GM19328 (cell line): ENCODE data around the gene C17orf75.
"Not testable (repeated sequence)": the region's sequence is repeated elsewhere in the genome, so short reads cannot be mapped to it uniquely, and the experiment has no call there.

Experiments
- ATAC-seq: cut with Tn5 transposase; IDR thresholded peaks from one replicate; pipeline ENCODE4 v1.9.1; 2021; ENCODE audit warnings: mild to moderate bottlenecking, moderate library complexity; ENCODE audit not compliant: unreplicated experiment

Gene C17orf75

DNA sequence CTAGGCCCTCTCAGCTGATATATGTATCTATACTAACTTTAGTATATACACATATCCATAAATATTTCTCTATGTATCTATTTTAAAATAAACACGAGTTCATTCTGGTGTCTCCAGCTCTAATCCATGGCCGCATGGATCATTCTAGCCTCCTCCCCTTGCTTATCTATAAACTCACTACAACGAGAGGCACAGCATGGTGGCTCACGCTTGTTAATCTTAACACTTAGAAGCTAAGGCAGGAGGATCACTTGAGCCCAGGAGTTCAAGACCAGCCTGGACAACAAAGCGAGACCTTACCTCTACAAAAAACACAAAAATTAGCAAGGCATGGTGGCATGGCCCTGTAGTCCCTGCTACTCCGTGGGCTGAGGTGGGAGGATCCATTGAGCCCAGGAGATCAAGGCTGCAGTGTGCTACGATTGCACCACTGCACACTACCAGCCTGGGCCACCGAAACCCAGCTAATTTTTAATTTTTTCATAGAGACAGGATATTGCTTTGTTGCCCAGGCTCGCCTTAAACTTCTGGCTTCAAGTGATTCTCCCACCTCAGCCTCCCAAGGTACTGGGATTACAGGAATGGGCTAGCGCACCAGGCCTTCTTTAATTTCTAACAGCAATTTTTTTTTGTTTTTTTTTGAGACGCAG, 4.1 kb upstream of the C17orf75 start:
- no peak for ATAC-seq

GRCh38 chr17:32342603-32343325, 791 bp upstream of the C17orf75 start:
- ATAC-seq = no peak

GRCh38 chr17:32341141-32341856, 674 bp downstream of the C17orf75 start:
- peak; percentile 20 for ATAC-seq

DNA sequence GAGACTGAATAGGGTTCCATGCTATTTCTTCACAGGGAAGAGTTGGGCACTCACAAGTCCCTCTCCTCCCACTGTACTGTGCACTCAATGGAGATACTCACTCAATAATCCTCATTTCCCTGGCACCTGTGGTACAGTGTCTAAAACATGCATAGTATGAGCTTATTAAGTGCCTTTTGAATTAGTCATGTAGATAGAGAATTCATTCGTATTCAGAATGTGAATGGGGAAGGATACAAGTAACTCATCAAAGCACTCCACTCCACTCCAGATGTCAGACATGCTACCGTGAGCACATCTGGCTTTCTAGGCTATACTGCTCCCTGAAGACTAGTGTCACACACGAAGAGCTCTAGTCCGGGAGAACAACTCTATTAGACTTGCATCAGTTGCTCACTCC, 6.3 kb downstream of the C17orf75 start:
- ATAC-seq = no peak

GRCh38 chr17:32335046-32335445, 6.9 kb downstream of the C17orf75 start:
- no peak for ATAC-seq

DNA sequence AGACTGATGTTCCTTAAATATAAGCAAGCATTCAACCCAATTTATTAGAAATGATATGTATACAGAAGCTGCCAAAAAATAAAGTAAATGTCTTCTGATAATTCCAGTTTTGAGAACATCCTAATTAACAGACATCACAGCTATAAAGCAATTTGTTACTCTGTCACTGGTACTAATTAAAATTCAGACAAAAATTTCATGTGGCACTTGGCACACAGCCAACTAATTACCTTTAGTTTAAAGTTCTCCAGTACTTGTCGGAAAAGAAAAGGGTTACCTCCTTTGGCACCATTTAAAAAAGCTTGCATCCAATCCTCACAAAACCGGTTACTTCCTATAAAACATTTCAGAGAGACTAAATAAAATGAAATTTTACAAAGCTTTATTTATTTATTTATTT, 8.8 kb downstream of the C17orf75 start:
- no peak for ATAC-seq

- ATAC-seq = no peak
Observed at GRCh38 chr17:32331243-32332040, 10.5 kb downstream of the C17orf75 start.

GRCh38 chr17:32330147-32330546, 11.8 kb downstream of the C17orf75 start:
- no peak for ATAC-seq

GRCh38 chr17:32327911-32328310, 14.1 kb downstream of the C17orf75 start:
- no peak for ATAC-seq

DNA sequence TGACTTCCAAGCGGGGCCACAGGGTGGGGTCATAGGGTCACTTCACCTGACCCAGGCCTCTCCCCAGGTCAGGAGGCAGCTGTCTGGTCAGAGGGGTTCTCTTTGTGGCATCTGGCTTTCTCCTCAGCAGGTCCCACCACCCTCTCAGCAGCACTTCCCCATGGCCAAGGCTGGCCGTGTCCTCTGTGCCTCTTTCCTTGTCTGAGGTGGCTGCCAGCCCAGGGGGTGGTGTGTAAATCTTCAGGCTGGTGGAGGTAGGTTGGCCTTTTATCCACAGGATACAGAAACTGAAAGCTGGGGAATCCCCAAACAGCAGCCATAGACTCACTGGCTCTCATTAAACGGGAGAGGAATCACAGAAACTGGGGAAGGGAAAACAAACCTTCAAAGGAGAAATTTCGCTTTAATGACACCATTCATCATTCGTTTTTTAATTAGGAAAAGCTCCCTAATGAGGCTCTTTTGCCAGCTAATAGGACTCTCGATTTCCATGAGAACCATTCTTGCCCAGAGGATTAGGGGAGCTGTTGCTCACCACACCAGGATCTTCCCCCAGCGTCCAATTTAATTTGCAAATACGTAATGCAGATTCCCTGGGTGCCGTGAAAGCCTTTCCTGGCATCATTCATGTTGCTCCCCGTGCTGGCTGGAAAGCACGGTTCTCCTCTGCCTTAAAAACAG, 18.0 kb downstream of the C17orf75 start:
- no peak for ATAC-seq

DNA sequence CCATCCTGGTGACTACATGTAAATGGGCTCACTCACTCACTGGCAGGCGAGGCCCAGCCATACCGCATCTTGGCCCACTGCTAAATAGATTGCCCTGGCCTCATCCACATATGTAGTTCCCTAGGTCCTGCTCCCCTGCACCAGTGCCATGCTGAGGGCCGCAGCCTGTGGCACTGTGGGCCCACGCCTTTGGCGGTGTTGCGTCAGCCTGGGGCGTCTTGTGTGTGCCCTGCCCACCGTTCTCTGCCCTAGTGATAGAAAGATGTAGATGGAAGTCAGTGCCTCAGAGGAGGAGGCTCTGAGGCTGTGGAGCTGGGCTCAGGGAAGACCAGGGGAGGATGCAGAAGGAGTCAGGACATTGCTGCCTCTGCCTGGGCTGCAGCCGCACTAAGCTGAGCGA, 18.9 kb downstream of the C17orf75 start:
- no peak for ATAC-seq

- no peak for ATAC-seq
Observed at GRCh38 chr17:32320847-32321246, 21.1 kb downstream of the C17orf75 start.

- not testable (repeated sequence) for ATAC-seq
Observed at GRCh38 chr17:32320080-32320479, 21.9 kb downstream of the C17orf75 start.

DNA sequence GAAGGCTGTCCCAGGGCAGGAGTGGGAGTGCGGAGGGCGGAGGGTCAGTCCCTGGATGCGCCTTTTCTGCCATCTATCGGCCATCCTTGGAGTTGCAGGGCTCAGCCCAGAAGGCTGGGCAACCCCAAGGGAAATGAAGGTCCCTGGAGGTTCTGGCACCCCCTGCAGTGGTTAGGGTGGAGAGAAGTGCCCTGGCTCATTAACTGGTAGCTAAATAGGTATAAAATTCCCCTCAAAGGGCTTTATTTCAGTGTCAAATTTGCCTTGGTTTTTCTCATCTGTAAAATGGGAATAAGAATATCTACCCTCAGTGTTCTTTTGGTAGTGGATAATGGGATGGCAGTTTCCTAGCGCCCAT, 22.4 kb downstream of the C17orf75 start:
- ATAC-seq = peak; percentile 68

DNA sequence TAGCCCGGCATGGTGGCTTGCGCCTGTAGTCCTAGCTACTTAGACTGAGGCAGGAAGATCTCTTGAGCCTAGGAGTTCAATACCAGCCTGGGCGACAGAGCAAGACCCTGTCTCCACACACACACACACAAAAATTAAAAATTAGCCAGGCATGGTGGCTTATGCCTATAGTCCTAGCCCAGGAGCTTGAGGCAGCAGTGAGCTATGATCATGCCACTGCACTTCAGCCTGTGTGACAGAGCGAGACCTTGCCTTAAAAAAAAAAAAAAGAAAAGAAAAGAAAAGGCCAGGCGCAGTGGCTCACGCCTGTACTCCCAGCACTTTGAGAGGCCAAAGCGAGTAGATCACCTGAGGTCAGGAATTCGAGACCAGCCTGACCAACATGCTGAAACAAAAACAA, 23.9 kb downstream of the C17orf75 start:
- no peak for ATAC-seq

- no peak for ATAC-seq
Observed at GRCh38 chr17:32317353-32317752, 24.6 kb downstream of the C17orf75 start.

DNA sequence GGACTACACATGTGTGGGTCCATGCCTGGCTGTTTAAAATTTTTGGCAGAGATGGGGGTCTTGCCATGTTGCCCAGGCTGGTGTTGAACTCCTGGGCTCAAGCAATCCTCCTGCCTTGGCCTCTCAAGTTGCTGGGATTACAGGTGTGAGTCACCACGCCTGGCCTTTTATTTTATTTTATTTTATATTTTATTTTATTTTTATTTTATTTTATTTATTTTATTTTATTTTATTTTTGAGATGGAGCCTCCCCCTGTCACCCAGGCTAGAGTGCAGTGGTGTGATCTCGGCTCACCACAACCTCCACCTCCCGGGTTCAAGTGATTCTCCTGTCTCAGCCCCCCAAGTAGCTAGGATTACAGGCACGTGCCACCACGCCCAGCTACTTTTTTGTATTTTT, 25.3 kb downstream of the C17orf75 start:
- not testable (repeated sequence) for ATAC-seq

- ATAC-seq = no peak
Observed at GRCh38 chr17:32315171-32315570, 26.8 kb downstream of the C17orf75 start.

- no peak for ATAC-seq
Observed at GRCh38 chr17:32314636-32315035, 27.3 kb downstream of the C17orf75 start.

DNA sequence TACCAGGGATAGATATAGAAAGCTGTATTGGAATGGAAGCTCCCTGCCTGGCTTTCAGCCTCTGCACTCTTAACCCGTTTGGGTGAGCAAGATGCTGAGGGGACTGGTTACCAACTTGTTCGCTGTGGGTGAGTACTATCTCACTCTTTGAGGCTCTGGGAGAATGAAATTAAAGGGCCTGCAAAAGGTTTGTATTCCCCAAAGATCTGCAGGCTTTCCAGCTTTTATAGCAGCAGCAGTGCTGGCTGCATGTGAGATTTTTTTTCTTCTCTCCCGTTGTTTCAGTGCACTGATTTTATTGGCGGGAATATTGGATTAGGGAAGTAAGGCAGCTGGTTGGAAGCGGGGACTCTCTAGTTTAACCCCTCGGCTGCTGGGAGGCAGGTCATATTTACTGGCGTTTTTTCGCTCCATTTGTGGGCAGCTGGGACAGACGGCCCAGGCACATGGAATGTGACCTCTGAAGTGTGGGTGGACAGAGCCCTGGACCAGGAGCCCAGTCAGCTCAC, 30.9 kb downstream of the C17orf75 start:
- no peak for ATAC-seq
